Neutrophil (primary cell): ENCODE data around the gene ZBTB18.

ENCODE experiments used
- H3K27ac ChIP-seq: fragments of 200-600 bp; sonication (generic); 2 replicates; pipeline ENCODE4 v1.5.1; 2016; ENCODE audit warnings: mild to moderate bottlenecking, moderate library complexity
- H3K27me3 ChIP-seq: fragments of 200-600 bp; sonication (generic); 2 replicates; pipeline ENCODE4 v1.6.0; 2016; ENCODE audit warnings: mild to moderate bottlenecking
- H3K36me3 ChIP-seq: fragments of 200-600 bp; sonication (generic); 2 replicates; pipeline ENCODE4 v1.5.1; 2017
- H3K4me1 ChIP-seq, 2 experiments: fragments of 200-600 bp in 1 of 2; sonication (generic) in 1 of 2; 1 replicate in 1 of 2; 2 replicates in 1 of 2; pipeline versions ENCODE4 v1.5.1 to v1.6.1; 2013 to 2016; ENCODE audit warnings: low read depth in 1 of 2, low read length in 1 of 2, mild to moderate bottlenecking in 1 of 2, moderate library complexity in 1 of 2; ENCODE audit not compliant: control insufficient read depth in 1 of 2, insufficient read depth in 1 of 2
- H3K4me3 ChIP-seq, 2 experiments: fragments of 200-600 bp in 1 of 2; sonication (generic) in 1 of 2; 1 replicate in 1 of 2; 2 replicates in 1 of 2; pipeline ENCODE4 v1.5.1; 2013 to 2016; ENCODE audit warnings: low read depth in 1 of 2, low read length in 1 of 2, mild to moderate bottlenecking in 1 of 2, moderate library complexity in 1 of 2
- H3K9me3 ChIP-seq: fragments of 200-600 bp; sonication (generic); 2 replicates; pipeline ENCODE4 v1.5.1; 2016
- CTCF ChIP-seq: fragments of 200-600 bp; sonication (generic); IDR thresholded peaks from 2 replicates; pipeline ENCODE4 v1.5.1; 2016; ENCODE audit warnings: antibody characterized with exemption

ZBTB18 gene

GRCh38 chr1:244064621-244065020 is 13.5 kb downstream of the ZBTB18 start:
- no peaks in the 10 kb centered on the region for H3K9me3 ChIP-seq
- no peaks in the 10 kb centered on the region for H3K36me3 ChIP-seq
- no peak overlapping the region for H3K4me3 ChIP-seq
- H3K4me1 ChIP-seq = no peaks in the 10 kb centered on the region
- no peak for TF ChIP-seq CTCF
- no peak overlapping the region for H3K27ac ChIP-seq
- H3K27me3 ChIP-seq = no peaks in the 10 kb centered on the region

- Histone ChIP-seq H3K27ac (no peak overlapping the region), H3K4me1 (no peaks in the 10 kb centered on the region), H3K36me3 (no peaks in the 10 kb centered on the region), H3K27me3 (no peaks in the 10 kb centered on the region), H3K9me3 (no peaks in the 10 kb centered on the region), H3K4me3 (no peak overlapping the region)
- no peak for TF ChIP-seq CTCF
Observed at GRCh38 chr1:244065063-244065793, 14.1 kb downstream of the ZBTB18 start.

- H3K9me3 ChIP-seq = no peaks in the 10 kb centered on the region
- no peaks in the 10 kb centered on the region for H3K4me1 ChIP-seq
- no peak overlapping the region for H3K4me3 ChIP-seq
- no peaks in the 10 kb centered on the region for H3K27me3 ChIP-seq
- no peak for TF ChIP-seq CTCF
- no peak overlapping the region for H3K27ac ChIP-seq
- no peaks in the 10 kb centered on the region for H3K36me3 ChIP-seq
Observed at GRCh38 chr1:244065960-244066388, 14.9 kb downstream of the ZBTB18 start.

- no peak overlapping the region for H3K4me3 ChIP-seq
- H3K4me1 ChIP-seq = no peaks in the 10 kb centered on the region
- no peaks in the 10 kb centered on the region for H3K9me3 ChIP-seq
- no peak overlapping the region for H3K27ac ChIP-seq
- H3K36me3 ChIP-seq = no peaks in the 10 kb centered on the region
- TF ChIP-seq CTCF = no peak
- H3K27me3 ChIP-seq = no peaks in the 10 kb centered on the region
Observed at GRCh38 chr1:244066954-244067716, 16.1 kb downstream of the ZBTB18 start.

GRCh38 chr1:244067893-244068292 is 16.8 kb downstream of the ZBTB18 start:
- no peak for TF ChIP-seq CTCF
- Histone ChIP-seq H3K4me3 (no peak overlapping the region), H3K9me3 (no peaks in the 10 kb centered on the region), H3K4me1 (no peaks in the 10 kb centered on the region), H3K36me3 (no peaks in the 10 kb centered on the region), H3K27ac (no peak overlapping the region), H3K27me3 (no peaks in the 10 kb centered on the region)
